GM12878 (cell line): Measurements from ENCODE around the gene REEP3. TPM values are rescaled to one million over a fixed set of nuclear protein-coding genes. Genes with fewer than 3 reads are reported as not detected.

Experiments used
- ATAC-seq: fragments of 200-7000 bp; cut with Tn5 transposase; 3 replicates; pipeline ENCODE4 v1.9.1; 2020; ENCODE audit warnings: mild to moderate bottlenecking, moderate library complexity
- BruUV-seq: library from RNA; stranded (reverse); fragments of 400-500 nt; replicated peaks from 2 replicates; lab custom pipeline; 2021; lab: Mats Ljungman, UMichigan
- CTCF ChIA-PET: fragments of 300-600 bp; sonication (Branson Sonifier 250); formaldehyde crosslinking; extraction: SDS; loops from one replicate; lab custom pipeline; 2021; ENCODE audit warnings: inconsistent platforms; lab: Yijun Ruan, JAX
- POLR2A ChIA-PET: fragments of 350-600 bp; formaldehyde crosslinking; extraction: SDS; loops from one replicate; lab custom pipeline; 2021; ENCODE audit warnings: inconsistent platforms; lab: Charles Lee
- RAD21 ChIA-PET: fragments of 300-600 bp; sonication (Branson Sonifier 250); formaldehyde crosslinking; loops from one replicate; lab custom pipeline; 2023; ENCODE audit warnings: antibody characterized with exemption; ENCODE audit not compliant: unreplicated experiment; lab: Charles Lee
- SMC1A ChIA-PET: fragments of 300-600 bp; sonication (Branson Sonifier 250); formaldehyde crosslinking; loops from one replicate; lab custom pipeline; 2023; ENCODE audit not compliant: unreplicated experiment, uncharacterized antibody; lab: Charles Lee
- DNase-seq: peaks from one replicate; pipeline ENCODE4 v3.0.0-alpha.2; 2011; ENCODE audit warnings: low read depth, low spot score
- FAIRE-seq: peaks from 3 replicates; lab custom pipeline; 2011; peaks lifted over from hg19 to GRCh38; lab: Jason Lieb, UNC
- H2AFZ ChIP-seq: 2 replicates; pipeline ENCODE4 v1.6.0; 2011; ENCODE audit warnings: low read depth, low read length, control low read depth; ENCODE audit not compliant: control insufficient read depth
- H3K27ac ChIP-seq: 2 replicates; pipeline ENCODE4 v1.5.1; 2011; ENCODE audit warnings: control low read depth; ENCODE audit not compliant: control insufficient read depth, insufficient read depth
- H3K27me3 ChIP-seq, 2 experiments: replicated peaks in 1 of 2; 2 replicates each; pipeline versions ENCODE4 v1.6.0 to v1.6.1; 2011; ENCODE audit warnings: low read length in 1 of 2; ENCODE audit not compliant: control insufficient read depth in 2 of 2, insufficient read depth in 2 of 2
- H3K36me3 ChIP-seq, 2 experiments: 2 replicates each; pipeline ENCODE4 v1.5.1; 2011; ENCODE audit warnings: low read length in 1 of 2; ENCODE audit not compliant: control insufficient read depth in 2 of 2, insufficient read depth in 2 of 2
- H3K4me1 ChIP-seq: 2 replicates; pipeline ENCODE4 v1.6.1; 2011; ENCODE audit warnings: mild to moderate bottlenecking, low read length, moderate library complexity, mixed read lengths; ENCODE audit not compliant: control insufficient read depth, insufficient read depth
- H3K4me2 ChIP-seq: 2 replicates; pipeline ENCODE4 v1.6.0; 2011; ENCODE audit warnings: control low read depth; ENCODE audit not compliant: control insufficient read depth, insufficient read depth
- H3K4me3 ChIP-seq: fragments of 200-600 bp; sonication (generic); 2 replicates; pipeline ENCODE4 v1.5.1; 2016
- H3K79me2 ChIP-seq: 2 replicates; pipeline ENCODE4 v1.6.0; 2011; ENCODE audit warnings: low read length; ENCODE audit not compliant: control insufficient read depth, insufficient read depth
- H3K9ac ChIP-seq: 2 replicates; pipeline ENCODE4 v1.8.0; 2011; ENCODE audit warnings: low read length, control low read depth, mixed read lengths; ENCODE audit not compliant: control insufficient read depth, insufficient read depth
- H3K9me3 ChIP-seq: replicated peaks from 3 replicates; pipeline ENCODE4 v1.5.1; 2011; ENCODE audit warnings: mild to moderate bottlenecking, low read length; ENCODE audit not compliant: control insufficient read depth, insufficient read depth
- H4K20me1 ChIP-seq: 2 replicates; pipeline ENCODE4 v1.6.0; 2011; ENCODE audit not compliant: control insufficient read depth, insufficient read depth
- ATF3 ChIP-seq: IDR thresholded peaks from 2 replicates; pipeline ENCODE4 v1.6.1; 2011; ENCODE audit warnings: low read depth, mild to moderate bottlenecking, low read length, moderate library complexity, borderline replicate concordance; ENCODE audit errors: extremely low read depth
- ESRRA ChIP-seq: IDR thresholded peaks from 2 replicates; pipeline ENCODE4 v1.6.1; 2012; ENCODE audit warnings: mild to moderate bottlenecking, low read length, improper control_type of control experiment
- MYB ChIP-seq: fragments of 150-350 bp; IDR thresholded peaks from 2 replicates; pipeline ENCODE4 v1.6.1; 2014; ENCODE audit warnings: mild to moderate bottlenecking, low read depth, low read length, borderline replicate concordance
- NFYA ChIP-seq: IDR thresholded peaks from 2 replicates; pipeline ENCODE4 v1.6.1; 2011; ENCODE audit warnings: low read depth, mild to moderate bottlenecking, low read length, improper control_type of control experiment, borderline replicate concordance
- RB1 ChIP-seq: fragments of 450-650 bp; formaldehyde crosslinking; IDR thresholded peaks from 2 replicates; pipeline ENCODE4 v1.6.1; 2017; ENCODE audit warnings: mild to moderate bottlenecking, borderline replicate concordance
- REST ChIP-seq: IDR thresholded peaks from 2 replicates; pipeline ENCODE4 v1.6.1; 2012; ENCODE audit warnings: mild to moderate bottlenecking, low read depth, low read length
- RUNX3 ChIP-seq: IDR thresholded peaks from 2 replicates; pipeline ENCODE4 v1.6.1; 2012; ENCODE audit warnings: low read length, inconsistent platforms
- SIN3A ChIP-seq: IDR thresholded peaks from 2 replicates; pipeline ENCODE4 v1.6.1; 2012; ENCODE audit warnings: low read depth, low read length, improper control_type of control experiment
- STAT3 ChIP-seq: IDR thresholded peaks from 2 replicates; pipeline ENCODE4 v1.6.1; 2011; ENCODE audit warnings: low read depth, low read length, improper control_type of control experiment
- TAF1 ChIP-seq: IDR thresholded peaks from 2 replicates; pipeline ENCODE4 v1.6.1; 2011; ENCODE audit warnings: mild to moderate bottlenecking, low read depth, low read length, borderline replicate concordance
- TCF7 ChIP-seq: IDR thresholded peaks from 2 replicates; pipeline ENCODE4 v1.6.1; 2014; ENCODE audit warnings: antibody characterized with exemption, borderline replicate concordance
- WRNIP1 ChIP-seq: IDR thresholded peaks from 2 replicates; pipeline ENCODE4 v1.6.1; 2011; ENCODE audit warnings: low read depth, low read length, improper control_type of control experiment, borderline replicate concordance
- ZNF24 ChIP-seq: fragments of 450-650 bp; IDR thresholded peaks from 2 replicates; pipeline ENCODE4 v1.6.1; 2017; ENCODE audit warnings: antibody characterized with exemption, mild to moderate bottlenecking
- ZSCAN29 ChIP-seq: fragments of 450-650 bp; IDR thresholded peaks from 2 replicates; pipeline ENCODE4 v1.6.1; 2017; ENCODE audit warnings: mild to moderate bottlenecking, moderate library complexity
- whole genome bisulfite sequencing: methylation state at CpG from one replicate; pipeline ENCODE4 v1.1.6; 2016; ENCODE audit warnings: low lambda C conversion rate; ENCODE audit not compliant: insufficient replicate concordance, insufficient coverage; ENCODE audit errors: missing lambda C conversion rate; 5-methylcytosine and 5-hydroxymethylcytosine counted together
- in situ Hi-C: fragments of 300-500 bp; cut with MboI; formaldehyde crosslinking; loops from 9 replicates; pipeline ENCODE4 v1.14.3; 2018; ENCODE audit warnings: mixed read lengths
- intact Hi-C: fragments of 100-400 bp; cut with micrococcal nuclease; formaldehyde crosslinking; loops from one replicate; pipeline ENCODE4 v1.14.2; 2022; ENCODE audit not compliant: unreplicated experiment
- polyA plus RNA-seq, 11 experiments: library from polyadenylated mRNA; depleted of rRNA in 4 of 11; unstranded in 6 of 11; stranded (reverse) in 5 of 11; fragments of >200 nt; fragmentation: Nextera tagmentation in 4 of 11; fragmentation: Illumina TruSeq in 1 of 11; extraction: Ambion mirVana in 4 of 11; extraction: Trizol in 1 of 11; gene quantifications; 1 replicate in 1 of 11; 2 replicates in 10 of 11; pipeline versions ENCODE4 v1.2.1 to v1.2.3, GENCODE V29; 2011 to 2016; ENCODE audit warnings: inconsistent platforms in 2 of 11, missing spikeins in 2 of 11, low read depth in 1 of 11
- total RNA-seq, 4 experiments: library from RNA; depleted of rRNA in 3 of 4; stranded (reverse); fragments of >200 nt in 3 of 4; fragmentation: Illumina TruSeq in 1 of 4; extraction: Trizol in 1 of 4; gene quantifications; 2 replicates each; pipeline versions ENCODE4 v1.2.1 to v1.2.3, GENCODE V29; 2013 to 2021
- TF ChIP-seq, protein P1 (sequence below): fragments of 450-650 bp; IDR thresholded peaks from 2 replicates; pipeline ENCODE4 v1.6.1; 2016; ENCODE audit warnings: mild to moderate bottlenecking

The REEP3 gene
- total and polyA plus RNA-seq, 10 of the 15 experiments (the other 5 are each of a cell fraction or from before 2014, with no cell fraction given) = 4.9 to 25.9 (median 16.2) TPM

DNA sequence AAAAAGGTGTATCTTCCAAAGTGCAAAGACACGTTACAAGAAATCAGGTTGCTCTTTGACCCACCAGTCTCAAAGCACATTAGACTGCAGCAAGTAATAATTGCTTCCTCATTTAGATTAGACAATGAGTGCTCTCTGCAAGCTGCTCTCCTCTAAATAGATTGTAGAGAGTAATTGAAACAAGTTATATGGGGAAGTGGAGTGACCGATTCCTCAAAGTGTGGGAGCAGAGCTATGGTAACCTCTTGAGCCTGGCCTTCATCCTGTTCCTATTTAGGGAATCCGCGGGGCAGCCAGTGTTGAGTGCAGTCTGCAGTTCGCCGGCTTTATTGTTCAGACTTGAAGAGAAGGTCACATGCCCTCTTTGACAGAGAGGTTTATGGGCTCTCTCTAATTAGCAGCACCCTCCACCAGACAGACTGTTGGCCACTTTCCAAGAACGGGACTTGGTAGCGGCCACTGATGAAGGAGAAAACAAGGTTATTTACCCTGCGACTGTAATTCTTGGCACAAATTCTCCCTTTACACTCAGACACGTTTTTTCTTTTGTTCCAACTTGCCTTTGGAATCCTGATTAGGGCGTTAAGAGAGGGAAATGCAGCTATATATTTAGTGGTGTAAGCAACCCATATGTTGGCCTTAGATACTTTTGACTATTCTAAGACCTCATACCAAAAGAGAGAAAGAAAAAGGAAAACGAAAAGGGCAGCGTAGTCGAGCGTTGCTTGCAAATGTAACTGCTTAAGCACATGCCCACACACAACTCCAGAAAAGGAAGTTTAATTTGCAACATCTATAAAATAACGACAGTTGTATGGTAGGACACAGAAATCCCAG lies 107.5 kb downstream of the REEP3 start:
- intact Hi-C loops (loop anchor here (1.0 to 2.0 kb wide), 11 partner anchors 88 to 461 kb away; partner anchors contain the start of genes JMJD1C and REEP3), in situ Hi-C loops (no loop called here)
- peak overlapping the region; percentile 87 for H3K4me3 ChIP-seq
- no peaks in the 10 kb centered on the region for H3K79me2 ChIP-seq
- ChIA-PET CTCF (interaction anchor here (0.5 to 9.3 kb wide), 46 partner anchors 9 to 483 kb away, joined by 3 to 188 read pairs (median 4); no protein-coding TSS in a partner anchor), SMC1A (interaction anchor here (0.6 to 6.4 kb wide), 67 partner anchors 9 to 1101 kb away, joined by 3 to 107 read pairs (median 4); partner anchors contain the start of genes JMJD1C and NRBF2), RAD21 (interaction anchor here (0.7 to 6.0 kb wide), 41 partner anchors 8 to 624 kb away, joined by 3 to 96 read pairs (median 4); partner anchors contain the start of genes NRBF2 and REEP3), POLR2A (interaction anchor here (0.6 to 2.2 kb wide), 14 partner anchors 79 to 538 kb away, joined by 3 to 8 read pairs (median 4); partner anchors contain the start of gene NRBF2)
- no peaks in the 10 kb centered on the region for H4K20me1 ChIP-seq
- peak overlapping the region; percentile 80 for H3K9ac ChIP-seq
- ATAC-seq (peak; percentile 59), FAIRE-seq (peak; percentile 84), DNase-seq (peak; percentile 72)
- BruUV-seq = no TSS peak
- no peaks in the 10 kb centered on the region for H3K27me3 ChIP-seq
- WGBS = 1% methylated on average over 16 of the region's 16 CpGs
- no peaks in the 10 kb centered on the region for H3K9me3 ChIP-seq
- peak overlapping the region; percentile 85 for H3K4me2 ChIP-seq
- peak overlapping the region; percentile 82 for H2AFZ ChIP-seq
- H3K4me1 ChIP-seq = peaks cover 9% of the 10 kb centered on the region; the same call in 1 of the 2 replicates
- H3K36me3 ChIP-seq = no peaks in the 10 kb centered on the region
- H3K27ac ChIP-seq = peak overlapping the region; percentile 89
- TF ChIP-seq ESRRA (no peak), ZNF24 (no peak), SIN3A (0 out of 2 replicates have a peak, but pooled peaks have one; percentile 44), NFYA (no peak), REST (no peak), STAT3 (no peak), TAF1 (peak; percentile 42; the same call in 1 of the 2 replicates), WRNIP1 (no peak), MYB (no peak), RUNX3 (no peak), ZSCAN29 (no peak), RB1 (no peak), TCF7 (no peak), ATF3 (no peak)
- TF ChIP-seq, protein P1, sequence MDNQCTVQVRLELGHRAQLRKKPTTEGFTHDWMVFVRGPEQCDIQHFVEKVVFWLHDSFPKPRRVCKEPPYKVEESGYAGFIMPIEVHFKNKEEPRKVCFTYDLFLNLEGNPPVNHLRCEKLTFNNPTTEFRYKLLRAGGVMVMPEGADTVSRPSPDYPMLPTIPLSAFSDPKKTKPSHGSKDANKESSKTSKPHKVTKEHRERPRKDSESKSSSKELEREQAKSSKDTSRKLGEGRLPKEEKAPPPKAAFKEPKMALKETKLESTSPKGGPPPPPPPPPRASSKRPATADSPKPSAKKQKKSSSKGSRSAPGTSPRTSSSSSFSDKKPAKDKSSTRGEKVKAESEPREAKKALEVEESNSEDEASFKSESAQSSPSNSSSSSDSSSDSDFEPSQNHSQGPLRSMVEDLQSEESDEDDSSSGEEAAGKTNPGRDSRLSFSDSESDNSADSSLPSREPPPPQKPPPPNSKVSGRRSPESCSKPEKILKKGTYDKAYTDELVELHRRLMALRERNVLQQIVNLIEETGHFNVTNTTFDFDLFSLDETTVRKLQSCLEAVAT = no peak
